Measurements from ENCODE around the gene ABLIM2.

DNA sequence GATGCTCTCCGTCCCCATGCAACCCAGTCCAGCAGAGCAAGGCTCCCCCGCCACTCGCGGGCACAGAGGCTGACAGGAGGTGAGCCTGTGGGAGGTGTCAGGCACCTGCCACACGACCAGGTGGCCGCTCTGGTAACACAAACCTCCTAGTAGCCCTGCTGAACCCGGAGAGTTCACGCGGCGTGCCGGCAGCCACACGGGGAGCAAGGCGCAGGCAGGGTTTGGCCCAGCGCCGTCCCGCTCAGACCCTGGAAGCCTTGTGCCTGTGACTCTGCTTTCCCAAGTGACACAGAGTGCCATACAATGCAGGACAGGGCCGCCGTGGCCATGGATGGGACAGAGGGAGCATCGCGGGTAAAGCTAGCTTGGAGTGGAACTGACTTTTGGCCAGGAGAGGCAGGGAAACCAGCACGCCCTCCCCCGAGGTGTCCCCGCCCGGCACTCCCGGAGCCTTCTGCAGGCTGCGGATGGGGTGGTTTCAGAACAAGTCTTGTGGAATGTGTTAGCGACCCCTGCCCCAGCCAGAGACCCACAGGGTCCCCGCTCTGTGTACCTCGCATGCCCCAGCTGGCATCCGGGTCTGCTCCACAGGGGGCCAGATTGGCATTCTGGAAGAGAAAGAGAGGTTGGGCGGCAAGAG, 174.2 kb downstream of the ABLIM2 start:
- TF ChIP-seq, protein P1, sequence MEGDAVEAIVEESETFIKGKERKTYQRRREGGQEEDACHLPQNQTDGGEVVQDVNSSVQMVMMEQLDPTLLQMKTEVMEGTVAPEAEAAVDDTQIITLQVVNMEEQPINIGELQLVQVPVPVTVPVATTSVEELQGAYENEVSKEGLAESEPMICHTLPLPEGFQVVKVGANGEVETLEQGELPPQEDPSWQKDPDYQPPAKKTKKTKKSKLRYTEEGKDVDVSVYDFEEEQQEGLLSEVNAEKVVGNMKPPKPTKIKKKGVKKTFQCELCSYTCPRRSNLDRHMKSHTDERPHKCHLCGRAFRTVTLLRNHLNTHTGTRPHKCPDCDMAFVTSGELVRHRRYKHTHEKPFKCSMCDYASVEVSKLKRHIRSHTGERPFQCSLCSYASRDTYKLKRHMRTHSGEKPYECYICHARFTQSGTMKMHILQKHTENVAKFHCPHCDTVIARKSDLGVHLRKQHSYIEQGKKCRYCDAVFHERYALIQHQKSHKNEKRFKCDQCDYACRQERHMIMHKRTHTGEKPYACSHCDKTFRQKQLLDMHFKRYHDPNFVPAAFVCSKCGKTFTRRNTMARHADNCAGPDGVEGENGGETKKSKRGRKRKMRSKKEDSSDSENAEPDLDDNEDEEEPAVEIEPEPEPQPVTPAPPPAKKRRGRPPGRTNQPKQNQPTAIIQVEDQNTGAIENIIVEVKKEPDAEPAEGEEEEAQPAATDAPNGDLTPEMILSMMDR (conservative IDR thresholded peaks at IDR 0.05; ENCODE audit: low read depth, low read length) = no peak
- TF ChIP-seq MAFK (IDR thresholded peaks at IDR 0.05; ENCODE audit: low read depth, low read length) = no peak
- no peak for TF ChIP-seq POLR2A (IDR thresholded peaks at IDR 0.05; ENCODE audit: low read depth, low read length)
- TF ChIP-seq, protein P2, sequence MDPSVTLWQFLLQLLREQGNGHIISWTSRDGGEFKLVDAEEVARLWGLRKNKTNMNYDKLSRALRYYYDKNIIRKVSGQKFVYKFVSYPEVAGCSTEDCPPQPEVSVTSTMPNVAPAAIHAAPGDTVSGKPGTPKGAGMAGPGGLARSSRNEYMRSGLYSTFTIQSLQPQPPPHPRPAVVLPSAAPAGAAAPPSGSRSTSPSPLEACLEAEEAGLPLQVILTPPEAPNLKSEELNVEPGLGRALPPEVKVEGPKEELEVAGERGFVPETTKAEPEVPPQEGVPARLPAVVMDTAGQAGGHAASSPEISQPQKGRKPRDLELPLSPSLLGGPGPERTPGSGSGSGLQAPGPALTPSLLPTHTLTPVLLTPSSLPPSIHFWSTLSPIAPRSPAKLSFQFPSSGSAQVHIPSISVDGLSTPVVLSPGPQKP (IDR thresholded peaks at IDR 0.05; ENCODE audit: borderline replicate concordance, low read depth, low read length) = no peak
